ENCODE measurements around the gene CYSLTR2.

CYSLTR2 gene, protein sequence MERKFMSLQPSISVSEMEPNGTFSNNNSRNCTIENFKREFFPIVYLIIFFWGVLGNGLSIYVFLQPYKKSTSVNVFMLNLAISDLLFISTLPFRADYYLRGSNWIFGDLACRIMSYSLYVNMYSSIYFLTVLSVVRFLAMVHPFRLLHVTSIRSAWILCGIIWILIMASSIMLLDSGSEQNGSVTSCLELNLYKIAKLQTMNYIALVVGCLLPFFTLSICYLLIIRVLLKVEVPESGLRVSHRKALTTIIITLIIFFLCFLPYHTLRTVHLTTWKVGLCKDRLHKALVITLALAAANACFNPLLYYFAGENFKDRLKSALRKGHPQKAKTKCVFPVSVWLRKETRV

DNA sequence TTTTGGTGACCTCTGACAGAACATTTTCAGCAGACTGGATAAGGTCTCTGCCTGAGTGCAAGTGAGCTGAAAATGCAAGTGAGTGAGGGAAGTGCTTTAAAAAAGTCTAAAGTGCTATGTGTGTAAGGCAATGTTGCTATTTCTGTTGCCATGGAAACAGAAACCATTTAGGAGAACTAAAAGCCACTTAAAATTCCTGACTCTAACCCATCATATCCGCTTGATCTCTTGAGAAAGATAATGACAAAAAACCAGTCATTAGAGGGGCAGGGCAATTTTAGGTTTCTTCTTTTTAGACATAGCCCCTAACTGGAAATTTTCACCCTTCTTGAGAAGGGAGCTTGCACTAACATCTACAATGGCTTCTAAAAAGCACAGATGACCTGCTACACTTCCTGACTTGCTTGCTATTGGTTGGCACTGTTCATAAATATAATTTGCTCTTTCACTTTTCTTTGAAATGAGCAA lies at the start of gene CYSLTR2:
Gene CYSLTR2, plus strand, starts transcription at position 458 of the 468 bp plus-strand sequence. CDS start 52,889 bp downstream, outside the sequence.
- DNase-seq: peak in 5 of 6 experiments; percentile 7 to 85 (median 80)

DNA sequence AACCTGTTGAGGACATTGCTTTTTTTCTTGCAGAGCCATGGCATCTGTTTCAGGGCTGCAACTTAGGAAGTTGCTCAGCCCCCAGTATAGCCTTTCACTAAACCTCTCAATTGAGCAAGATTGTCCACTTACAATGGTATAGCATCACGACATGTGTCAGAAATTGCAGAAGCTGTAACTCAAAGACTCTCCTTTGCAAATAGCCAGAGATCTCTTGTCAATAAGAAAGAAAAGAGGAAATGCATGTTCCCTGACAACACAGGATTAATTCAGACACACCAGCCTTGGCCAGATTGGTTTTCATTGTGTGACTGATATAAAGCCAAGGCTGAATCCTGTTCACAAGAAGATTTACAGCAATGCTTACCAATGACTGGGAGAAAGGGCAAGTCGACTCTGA lies 38.7 kb upstream of the CYSLTR2 start:
- no peak for DNase-seq

DNA sequence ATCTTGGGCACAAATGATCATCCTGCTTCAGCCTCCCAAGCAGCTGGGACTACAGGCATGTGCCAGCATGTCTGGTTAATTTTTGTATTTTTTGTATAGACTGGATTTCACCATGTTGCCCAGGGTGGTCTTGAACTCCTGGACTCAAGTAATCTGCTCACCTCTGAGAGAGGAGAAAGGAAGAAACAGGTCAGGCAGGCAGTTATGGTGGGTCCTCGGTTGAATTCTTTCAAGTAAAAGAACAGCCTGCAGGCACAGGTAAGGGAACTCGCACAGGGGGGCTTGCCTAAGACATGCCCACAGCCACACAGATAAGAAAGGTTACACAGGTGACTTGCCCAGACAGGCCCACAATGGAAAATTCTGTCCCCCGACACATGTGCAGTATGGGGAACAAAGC lies 34.8 kb upstream of the CYSLTR2 start:
- DNase-seq: no peak

DNA sequence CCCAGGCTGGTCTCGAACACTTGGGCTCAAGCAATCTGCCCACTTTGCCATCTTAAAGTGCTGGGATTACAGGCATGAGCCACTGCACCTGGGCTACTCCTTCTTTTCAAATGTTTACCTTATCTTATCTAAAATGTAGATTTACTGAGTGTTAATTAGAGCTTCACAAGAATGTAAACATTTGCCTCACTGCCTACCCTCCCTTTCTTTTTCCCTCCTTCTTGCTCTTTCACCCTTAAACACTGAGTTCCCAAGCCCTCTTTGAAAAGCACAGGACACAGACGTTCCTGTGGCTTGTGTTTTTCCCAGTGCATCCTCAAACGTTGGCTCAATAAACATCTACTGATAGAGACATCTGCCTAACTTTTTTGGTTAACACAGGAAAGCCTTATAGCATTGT lies 32.7 kb upstream of the CYSLTR2 start:
- DNase-seq: no peak

DNA sequence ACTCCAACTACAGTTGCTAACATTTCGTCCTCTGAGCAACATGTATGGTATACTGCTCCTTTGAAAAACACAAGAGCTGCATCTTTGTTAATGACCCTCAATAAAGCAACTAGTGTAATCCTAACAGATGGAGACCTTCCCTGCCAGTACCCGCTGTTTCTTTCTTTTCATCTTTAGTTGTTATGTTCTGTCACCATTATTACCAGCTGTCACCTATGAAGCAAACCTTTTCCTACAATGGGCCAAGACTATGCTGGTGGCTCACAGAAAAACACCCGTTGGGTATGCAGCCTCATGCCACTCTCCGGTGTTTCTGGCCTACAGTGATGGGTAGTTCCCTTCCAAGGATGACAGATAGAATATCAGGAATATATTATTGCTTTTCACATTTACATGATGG lies 29.7 kb upstream of the CYSLTR2 start:
- DNase-seq: no peak

DNA sequence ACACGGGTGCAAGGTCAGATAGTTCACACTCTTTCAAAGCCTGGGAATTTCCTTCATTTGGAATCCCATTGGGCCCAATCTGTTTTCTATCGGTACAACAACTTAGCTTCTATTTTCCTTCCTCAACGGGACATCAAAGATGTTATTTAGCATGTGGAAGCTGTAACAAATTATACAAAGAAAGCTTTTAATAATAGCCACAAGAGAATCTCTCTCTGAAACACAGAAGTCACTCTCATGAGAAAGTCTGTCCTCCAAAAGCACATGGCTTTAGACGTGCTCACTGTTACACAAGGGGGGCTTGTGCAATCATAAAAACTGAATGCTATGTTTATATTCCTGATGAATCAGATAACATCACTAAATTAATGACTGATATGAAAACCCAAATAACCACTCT lies 28.9 kb upstream of the CYSLTR2 start:
- DNase-seq: no peak

DNA sequence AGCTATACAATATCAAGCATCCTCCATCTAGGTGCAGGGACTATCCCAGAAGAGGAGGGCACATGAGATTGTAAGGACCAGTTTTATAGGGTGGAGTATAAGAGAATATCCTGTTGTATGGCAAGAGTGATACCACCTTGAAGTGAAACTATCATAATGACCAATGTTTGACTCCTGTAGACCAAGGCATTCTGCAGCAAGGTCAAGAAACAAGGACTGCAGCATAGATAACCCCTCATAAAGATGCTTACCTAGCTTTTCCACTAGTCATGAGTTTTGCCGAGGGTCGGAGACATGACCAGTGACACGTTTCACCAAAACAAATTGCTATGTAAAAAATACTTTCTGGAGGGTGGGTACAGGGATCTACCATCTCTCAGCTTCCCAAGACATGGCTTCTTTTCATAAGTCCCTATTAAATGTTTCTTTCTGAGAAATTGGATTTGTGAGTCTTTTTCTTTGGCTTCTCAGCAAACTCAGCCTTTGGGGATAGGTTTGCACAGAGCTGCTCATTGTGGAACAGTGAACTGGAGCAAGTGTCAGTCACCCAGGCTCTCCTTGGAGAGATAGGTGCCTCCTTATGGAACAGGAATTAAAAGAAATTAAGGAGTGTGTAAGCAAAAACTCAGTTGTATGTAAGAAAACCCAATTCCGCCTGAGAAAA lies 28.2 kb upstream of the CYSLTR2 start:
- DNase-seq: no peak

DNA sequence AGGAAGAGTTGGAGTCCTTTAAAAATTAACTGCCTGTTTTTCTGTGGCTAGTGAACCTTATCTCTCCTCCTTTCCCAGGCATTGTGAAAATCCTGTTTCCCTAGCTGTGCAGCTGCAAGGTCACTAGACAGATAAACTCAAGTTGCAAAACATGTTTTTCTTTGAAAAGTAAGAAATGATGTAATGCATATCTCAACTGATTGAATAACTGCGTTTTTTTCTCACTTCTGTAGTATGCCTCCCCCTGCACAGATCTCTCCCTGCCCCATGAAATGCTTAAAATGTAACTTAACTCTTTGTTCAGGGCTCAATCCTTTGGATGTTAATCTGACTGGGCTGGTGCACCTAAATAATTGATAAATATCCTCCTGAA lies 27.7 kb upstream of the CYSLTR2 start:
- DNase-seq: no peak

DNA sequence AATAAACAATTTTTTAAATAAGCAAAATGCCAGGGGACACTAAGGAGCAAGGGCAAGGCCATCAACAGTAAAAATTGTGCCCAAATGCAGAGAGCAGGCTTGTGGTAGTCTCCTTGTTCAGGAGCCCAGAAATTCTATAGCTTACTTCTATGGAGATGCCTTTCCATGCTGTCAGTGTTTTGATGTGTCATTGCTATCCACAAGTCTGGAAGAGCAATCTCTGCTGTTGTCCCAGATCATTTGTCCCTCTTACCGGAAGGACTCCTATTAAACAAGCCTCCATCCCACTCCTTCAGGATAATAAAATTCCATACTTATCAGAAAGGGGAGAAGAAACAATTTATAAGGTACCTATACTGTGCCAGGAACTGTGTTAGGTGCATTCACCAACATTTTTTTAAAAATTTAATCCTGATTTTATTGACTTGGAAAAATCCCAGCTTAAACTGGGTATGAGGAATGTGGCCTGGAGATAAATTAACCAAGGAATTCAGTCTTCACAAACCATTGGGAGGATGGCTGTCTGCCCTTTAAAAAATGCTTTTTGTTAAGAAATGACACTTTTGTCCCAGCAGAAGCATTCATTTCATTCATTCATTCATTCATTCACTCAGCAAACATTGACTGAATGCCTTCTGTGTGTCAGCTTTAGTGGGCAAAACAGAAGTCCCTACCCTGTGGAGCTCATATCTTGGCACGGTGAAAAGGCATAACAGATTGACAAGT lies 26.8 kb upstream of the CYSLTR2 start:
- no peak for DNase-seq

DNA sequence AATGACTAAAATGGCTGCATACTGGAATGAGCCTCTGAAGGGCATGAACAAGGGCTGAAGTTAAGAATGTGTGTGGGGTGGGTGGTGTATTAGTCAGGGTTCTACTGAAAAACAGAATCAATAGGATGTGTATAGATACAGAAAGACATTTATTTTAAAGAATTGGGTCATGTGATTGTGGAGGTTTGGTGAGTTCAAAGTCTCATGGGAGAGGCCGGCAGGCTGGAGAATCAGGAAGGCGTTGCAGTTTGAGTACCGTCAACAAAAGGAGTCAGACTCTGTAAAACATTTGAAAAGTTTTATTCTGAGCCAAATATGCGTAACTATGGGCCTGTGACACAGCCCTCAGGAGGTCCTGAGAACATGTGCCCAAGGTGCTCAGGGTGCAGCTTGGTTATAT lies 24.5 kb upstream of the CYSLTR2 start:
- DNase-seq: no peak

DNA sequence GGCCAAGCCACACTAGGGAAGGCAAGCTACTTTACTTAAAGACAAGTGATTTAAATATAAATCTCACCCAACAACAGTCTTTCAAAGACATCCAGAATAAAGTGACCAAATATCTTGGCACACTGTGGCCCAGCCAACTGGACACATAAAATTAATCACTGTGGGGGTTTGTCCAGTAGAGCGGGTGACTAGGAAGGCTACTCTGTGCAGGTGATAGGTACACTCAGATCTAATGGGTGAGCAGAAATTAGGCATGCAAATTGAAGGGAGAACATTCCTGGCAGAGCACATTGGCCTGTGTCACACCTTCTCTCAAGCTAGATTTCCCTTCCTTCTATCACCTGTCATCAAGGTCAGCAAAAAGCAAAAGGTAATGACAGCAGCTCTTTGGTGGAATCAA lies 23.4 kb upstream of the CYSLTR2 start:
- DNase-seq: no peak

DNA sequence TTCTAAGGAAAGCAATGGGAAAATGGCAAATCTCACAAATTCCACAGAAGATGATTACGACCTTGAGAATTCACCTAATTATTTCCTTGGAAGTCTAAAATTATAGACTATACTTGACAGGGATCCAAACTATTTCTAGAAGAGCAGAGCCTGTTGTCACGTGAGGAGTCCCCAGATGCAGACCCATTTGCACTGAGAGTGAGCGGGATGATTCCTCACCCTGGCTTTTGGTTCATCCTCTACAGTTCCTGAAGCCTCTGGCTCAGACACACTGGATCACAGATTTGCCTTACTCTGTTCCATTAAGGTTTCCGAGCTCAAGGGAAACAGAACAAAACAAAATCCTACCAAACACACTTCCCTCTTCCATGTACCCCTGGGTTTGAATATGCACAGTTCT lies 23.0 kb upstream of the CYSLTR2 start:
- DNase-seq: no peak

DNA sequence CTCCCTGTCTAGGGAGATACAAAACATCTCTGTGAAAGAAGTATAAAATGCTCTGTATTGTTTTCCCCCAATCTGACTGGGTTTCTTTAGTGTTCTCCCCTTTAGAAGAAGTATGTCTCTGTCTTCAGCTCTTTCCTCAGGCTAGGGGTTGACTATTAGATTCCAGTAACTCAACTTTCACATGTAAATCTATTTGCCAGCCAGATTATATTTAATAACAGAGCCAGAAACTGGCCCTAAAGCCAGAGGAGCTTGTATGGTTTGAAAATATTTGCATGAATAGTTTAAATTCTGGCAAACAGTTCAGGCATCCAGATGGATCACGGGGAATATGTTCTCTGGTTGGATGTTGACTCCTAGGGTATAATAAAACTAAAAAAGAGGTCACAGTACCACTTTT lies 22.3 kb upstream of the CYSLTR2 start:
- no peak for DNase-seq

DNA sequence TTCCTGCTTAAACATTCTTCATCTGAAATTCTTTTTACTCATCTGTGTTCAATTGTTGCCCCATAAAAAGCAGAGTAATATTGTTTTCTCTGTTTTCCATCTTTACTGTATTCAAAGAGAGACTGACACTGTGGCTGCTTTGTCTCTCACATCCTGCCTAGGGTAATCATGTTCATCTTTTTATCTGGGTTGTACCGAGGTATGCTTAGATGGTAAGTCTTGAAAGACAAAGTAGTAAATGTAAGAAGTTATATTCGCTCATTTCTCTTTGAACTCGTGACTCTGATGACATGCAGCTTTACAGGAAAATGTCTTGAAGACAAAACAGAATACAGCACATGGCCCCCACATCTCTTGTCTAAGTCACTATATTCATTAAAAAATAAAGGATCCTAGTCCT lies 20.0 kb upstream of the CYSLTR2 start:
- peak in 2 of 6 experiments; percentile 19 to 51 for DNase-seq

DNA sequence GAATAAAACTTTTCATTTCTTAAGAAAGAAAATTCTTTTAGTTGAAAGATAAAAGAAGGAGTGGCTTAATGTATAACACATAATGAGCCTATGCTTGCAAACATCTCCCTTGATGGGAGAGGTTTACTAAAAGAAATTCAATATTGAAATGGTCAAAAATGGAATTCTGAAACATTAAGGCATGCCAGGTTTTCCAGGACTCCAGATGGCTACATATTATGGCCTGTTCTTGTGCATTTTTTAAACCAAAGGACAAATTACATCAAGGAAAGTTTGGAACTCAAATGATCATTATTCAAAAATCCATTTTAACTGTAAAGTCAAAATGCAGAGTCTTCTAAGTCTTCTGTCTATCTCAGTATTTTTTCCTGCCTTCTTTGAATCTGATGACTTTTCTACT lies 19.1 kb upstream of the CYSLTR2 start:
- DNase-seq: no peak

DNA sequence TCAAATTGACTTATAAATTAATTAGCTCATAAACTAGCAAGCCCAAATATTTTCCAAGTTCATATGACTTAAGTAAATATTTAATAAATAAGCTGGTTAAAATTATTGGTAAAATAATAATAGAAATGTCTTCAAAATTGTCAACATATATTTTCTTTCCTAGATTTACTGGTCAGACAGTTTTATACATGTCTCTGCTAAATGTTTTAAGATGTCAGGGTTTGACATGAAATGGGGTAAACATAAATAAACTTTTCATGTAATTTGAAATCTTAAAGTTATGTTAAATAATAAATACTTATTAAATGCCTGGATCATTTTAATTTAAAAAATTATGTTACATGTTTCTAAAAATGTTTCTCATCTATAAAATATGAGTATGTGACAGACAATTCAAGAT lies 18.3 kb upstream of the CYSLTR2 start:
- DNase-seq: no peak

DNA sequence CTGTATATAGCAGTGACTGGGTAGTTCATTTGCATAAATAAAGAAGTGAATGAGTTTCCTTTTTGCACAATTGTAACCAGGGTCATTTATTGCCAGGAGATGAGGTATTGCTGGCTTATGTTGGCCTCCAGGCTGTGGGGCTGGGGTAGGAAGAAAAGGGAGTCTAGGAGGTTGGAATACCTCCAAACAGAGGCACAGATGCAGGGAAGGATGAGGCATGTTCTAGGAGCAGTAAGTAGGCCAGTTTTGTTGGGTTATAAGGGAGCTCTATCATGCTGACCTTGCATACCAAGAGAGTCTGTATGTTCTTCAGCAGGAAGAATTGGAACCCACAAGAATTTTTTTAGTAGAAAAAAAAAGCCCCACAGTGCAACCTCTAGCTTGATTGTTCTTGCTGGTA lies 17.2 kb upstream of the CYSLTR2 start:
- no peak for DNase-seq

DNA sequence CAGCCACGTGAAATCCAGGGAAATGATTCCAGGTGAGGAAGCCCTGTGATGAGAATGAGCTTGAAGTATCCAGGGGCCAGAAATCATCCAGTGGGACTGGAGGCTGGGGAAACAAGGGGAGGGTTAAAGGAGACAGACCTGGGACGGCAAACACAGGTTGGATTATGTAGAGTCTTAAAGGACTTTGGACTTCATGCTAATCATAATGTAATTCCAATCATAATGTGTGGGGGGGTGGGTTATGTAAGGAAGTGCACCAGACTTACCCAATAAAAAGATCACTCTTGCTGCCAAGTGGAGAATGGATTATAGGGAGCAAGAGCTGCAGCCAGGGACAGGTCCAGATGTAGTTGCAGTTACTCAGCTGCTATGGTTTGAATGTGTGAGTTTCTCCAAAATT lies 16.1 kb upstream of the CYSLTR2 start:
- DNase-seq: no peak

DNA sequence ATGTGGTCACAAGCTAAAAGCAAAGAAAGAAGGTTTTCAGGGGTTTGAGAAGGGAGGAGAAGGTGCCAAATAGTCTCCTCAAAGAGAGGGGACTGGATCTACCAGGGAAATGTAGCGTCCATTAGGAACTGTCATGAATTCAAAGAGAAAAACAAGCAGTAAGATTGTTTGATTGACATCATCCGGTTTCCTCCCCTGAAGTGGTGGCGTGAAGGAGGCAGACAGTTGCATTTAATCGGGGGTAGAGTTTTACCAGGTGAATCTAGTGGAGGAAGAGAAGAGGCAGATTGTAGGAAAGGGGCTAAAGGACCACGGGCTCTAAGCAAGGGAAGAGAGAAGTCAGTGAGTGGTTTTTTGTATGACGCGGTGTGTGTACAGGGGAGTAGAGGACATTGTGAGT lies 13.0 kb upstream of the CYSLTR2 start:
- no peak for DNase-seq

DNA sequence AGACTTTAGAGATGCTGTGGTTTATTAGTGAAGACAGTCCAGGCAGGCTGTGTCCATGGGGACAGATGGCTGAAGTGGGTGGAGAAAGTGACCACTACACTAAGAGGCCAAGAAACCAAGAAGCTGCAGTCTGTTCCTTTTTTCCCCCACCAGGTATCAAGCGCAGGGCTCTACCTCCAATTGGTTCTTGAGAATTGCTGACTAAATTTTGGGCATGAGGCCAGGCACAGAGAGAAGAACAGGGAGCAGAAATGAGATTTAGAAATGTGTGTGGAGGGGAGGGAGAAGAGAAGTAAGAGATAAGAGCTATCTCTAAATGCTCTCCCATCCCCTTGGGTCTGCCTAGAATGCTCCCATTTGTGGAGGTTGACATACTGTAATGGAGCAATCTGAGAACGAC lies 12.3 kb upstream of the CYSLTR2 start:
- no peak for DNase-seq

DNA sequence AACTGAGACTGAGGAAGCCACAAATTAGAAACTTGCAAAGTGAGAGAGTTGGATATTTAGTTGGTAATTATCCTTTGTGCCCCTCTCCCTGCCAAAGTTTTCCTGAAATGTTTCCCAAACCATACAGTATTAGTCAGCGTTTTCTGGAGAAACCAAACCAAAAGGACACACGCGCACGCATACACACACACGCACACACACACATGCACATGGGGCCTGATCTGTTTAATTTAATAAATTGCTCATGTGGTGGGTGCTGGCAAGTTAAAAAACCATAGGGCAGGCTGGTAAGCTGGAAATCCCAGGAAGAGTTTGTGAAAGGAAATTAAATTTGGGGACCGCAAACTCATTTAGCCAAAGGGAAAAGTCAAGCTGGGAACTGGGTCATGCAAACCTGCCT lies 11.7 kb upstream of the CYSLTR2 start:
- DNase-seq: no peak

DNA sequence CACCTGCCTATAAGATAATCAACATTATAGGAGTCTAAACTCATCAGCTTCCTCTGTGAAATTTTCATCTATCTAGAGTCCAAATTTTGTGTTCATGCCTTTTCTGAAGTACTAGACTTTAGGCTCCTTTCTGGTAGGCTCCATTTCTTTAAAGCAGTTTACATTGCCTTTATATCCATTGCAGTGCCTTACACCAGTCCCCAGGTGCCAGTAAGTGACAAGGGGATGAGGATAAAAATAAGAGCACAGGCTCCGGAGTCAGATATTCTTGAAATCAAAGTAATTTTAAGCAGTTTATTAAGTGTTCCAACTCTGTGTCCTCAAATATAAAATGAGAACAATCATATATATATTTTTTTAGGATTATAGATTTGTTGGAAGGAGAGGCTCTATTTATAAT lies 10.6 kb upstream of the CYSLTR2 start:
- DNase-seq: no peak

DNA sequence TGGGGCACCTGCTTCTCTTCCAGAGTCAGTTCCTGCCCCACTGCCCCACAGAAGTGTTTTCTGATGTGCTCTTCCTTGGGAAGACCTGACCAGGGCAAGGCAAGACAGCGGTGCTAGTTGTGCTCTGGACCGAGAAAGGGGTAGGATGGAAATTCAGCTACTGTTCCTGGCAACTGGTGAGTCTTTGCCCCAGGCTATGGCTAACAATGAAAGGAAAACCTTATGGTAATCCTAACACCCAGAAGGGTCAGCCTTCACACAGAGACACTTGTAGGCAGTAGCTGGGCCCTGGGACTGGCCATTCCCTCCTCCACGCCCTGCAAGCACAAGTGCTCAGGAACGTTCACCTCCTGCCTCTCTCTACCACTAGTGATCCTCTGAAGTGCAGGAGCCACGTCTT lies 9.6 kb upstream of the CYSLTR2 start:
- DNase-seq: no peak

DNA sequence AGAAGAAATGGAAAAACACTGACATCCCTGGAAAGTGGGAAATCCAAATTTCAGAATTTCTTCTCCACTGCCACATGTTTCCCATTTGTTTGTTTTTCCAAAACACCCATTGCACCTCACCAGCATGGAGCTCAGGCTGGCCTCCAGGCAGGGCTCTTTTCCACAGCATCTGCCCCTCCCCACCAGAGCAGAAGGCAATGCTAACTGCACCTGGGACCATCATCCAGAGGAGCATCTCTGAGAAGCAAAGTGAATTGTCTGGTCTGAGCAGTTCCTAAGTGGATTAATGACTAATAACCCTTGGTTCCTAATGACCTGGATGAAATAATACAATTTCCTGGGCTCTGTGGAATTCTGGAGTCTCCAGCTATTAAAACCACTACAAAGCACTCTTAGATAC lies 8.8 kb upstream of the CYSLTR2 start:
- no peak for DNase-seq
